ENCODE measurements around the gene AKT2. TPM values are rescaled to one million over a fixed set of nuclear protein-coding genes. Genes with fewer than 3 reads are reported as not detected.

Gene AKT2
- total RNA-seq, 1 donor from 2014 or later = 46.4 TPM

DNA sequence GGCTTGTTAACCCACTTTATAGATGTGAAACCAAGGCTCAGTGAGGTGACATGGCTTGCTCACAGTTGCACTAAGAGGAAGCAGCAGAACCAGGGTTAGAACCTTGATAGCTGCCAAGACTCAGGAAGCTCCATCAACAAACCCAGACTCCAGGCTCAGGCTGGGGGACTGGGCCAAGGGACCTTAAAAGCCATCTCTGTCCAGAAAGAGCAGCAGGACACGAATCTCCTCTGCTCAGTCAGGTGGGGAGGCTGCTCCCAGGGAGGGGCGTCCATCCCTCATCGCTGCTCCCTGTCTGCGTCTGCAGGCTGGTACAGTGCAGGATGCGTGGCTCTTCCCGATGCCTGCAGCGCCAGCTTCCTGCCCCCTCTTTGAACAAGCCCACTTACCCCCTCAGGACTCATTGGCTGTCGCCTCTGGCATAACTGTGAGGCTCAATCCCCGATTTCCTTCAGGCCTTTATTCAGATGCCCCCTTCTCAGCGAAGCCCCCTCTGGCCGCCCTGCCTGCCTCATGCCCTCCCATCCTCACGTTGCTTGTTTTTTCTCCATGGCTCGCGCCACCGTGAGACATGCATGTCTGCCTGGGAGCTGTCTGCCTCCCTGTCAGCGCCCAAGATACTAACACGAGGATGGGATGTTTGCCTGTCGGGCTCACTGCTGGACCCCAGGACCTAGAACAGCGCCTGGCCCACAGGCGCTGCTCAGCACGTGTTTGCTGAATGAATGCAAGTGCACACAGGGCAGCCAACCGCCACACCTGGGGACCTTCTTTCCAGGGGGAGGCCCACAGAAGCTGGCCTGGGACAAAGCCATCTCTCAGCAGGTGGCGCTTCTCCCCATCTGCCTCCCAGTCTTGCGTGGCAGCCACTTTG, 21.5 kb downstream of the AKT2 start:
- DNase-seq (ENCODE audit: low read depth) = no peak
- TF ChIP-seq, protein P1, sequence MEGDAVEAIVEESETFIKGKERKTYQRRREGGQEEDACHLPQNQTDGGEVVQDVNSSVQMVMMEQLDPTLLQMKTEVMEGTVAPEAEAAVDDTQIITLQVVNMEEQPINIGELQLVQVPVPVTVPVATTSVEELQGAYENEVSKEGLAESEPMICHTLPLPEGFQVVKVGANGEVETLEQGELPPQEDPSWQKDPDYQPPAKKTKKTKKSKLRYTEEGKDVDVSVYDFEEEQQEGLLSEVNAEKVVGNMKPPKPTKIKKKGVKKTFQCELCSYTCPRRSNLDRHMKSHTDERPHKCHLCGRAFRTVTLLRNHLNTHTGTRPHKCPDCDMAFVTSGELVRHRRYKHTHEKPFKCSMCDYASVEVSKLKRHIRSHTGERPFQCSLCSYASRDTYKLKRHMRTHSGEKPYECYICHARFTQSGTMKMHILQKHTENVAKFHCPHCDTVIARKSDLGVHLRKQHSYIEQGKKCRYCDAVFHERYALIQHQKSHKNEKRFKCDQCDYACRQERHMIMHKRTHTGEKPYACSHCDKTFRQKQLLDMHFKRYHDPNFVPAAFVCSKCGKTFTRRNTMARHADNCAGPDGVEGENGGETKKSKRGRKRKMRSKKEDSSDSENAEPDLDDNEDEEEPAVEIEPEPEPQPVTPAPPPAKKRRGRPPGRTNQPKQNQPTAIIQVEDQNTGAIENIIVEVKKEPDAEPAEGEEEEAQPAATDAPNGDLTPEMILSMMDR (conservative IDR thresholded peaks at IDR 0.05; ENCODE audit: low read depth, low read length) = no peak
- H3K4me3 ChIP-seq (ENCODE audit: low read depth, low read length) = no peak overlapping the region

DNA sequence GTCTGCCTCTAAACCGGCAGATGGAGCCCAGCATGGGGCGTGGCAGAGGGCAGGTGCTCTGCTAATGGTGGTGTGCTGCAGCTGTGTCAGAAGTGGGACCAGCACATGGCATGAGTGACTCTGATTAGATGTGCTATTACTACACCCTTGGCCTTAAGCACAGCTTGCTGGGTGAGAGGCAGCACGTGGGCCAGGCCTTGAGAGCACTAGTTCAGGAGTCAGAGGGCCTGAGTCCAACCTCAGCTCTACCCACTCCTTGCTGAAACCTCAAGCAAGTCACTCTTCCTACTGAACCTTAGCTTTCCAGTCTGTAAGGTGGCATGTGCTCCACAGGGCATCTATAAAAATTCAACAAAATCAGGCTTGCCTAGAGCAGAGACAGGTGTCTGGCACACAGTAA, 22.7 kb downstream of the AKT2 start:
- TF ChIP-seq, protein P1 (conservative IDR thresholded peaks at IDR 0.05; ENCODE audit: low read depth, low read length) = no peak
- no peak overlapping the region for H3K4me3 ChIP-seq (ENCODE audit: low read depth, low read length)
- no peak for DNase-seq (ENCODE audit: low read depth)

DNA sequence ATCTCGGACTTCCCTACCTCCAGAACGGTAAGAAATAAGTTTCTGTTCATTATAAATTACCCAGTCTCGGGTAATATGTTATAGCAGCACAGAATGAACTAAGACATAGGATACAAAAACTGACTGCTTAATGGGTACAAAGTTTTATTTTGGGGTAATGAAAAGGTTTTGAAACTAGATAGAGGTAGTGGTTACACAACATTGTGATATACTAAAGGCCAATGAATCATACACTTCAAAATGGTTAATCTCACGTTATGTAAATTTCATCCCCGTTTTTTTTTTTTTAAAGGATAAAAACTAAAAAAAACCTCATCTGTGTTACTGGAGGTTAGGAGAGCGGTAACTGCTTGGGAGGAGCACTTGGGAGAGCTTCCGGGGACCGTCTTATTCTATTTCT, 23.5 kb downstream of the AKT2 start:
- no peak for DNase-seq (ENCODE audit: low read depth)
- TF ChIP-seq, protein P1 (conservative IDR thresholded peaks at IDR 0.05; ENCODE audit: low read depth, low read length) = no peak
- no peak overlapping the region for H3K4me3 ChIP-seq (ENCODE audit: low read depth, low read length)

DNA sequence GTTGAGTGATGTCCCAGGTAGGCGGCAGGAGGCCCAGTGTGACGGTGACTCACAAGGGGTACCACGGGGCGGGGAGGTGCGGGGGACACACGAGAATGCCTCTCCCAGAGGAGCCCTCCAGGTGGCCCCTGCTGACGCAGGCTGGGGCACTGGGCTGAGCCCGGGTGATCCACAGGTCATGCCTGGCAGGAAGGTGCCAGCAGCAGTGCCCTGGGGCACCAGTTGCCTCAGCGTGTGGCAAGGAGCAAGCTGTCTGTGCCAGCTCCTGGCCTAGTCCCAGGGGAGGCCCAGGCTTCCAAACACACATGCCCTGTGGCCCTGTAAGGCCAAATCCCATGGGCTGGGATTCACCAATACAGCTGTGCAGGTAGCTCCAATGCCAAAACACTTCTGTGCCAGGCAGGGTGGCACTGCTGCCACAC, 28.0 kb downstream of the AKT2 start:
- TF ChIP-seq, protein P1 (conservative IDR thresholded peaks at IDR 0.05; ENCODE audit: low read depth, low read length) = no peak
- H3K4me3 ChIP-seq (ENCODE audit: low read depth, low read length) = no peak overlapping the region
- no peak for DNase-seq (ENCODE audit: low read depth)

DNA sequence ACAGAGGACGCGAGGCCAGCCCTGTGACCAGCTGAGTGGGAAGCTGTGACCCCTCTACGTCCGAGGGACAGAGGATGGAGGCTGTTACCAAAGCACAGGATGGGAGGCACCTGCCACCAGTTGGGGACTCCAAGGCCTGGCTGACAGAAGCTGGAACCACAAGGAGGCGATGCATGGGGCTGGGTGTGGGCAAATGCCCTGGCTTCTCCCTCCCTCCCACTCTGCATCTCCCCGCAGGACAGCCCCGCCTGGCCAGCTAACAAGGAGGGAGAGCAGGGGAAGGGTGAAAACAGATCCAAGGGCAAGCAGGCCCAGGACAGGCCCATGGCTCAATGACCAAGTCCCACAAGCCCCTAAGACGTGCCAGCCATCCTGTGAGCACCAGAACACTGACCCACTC, 28.6 kb downstream of the AKT2 start:
- DNase-seq (ENCODE audit: low read depth) = no peak
- no peak overlapping the region for H3K4me3 ChIP-seq (ENCODE audit: low read depth, low read length)
- TF ChIP-seq, protein P1 (conservative IDR thresholded peaks at IDR 0.05; ENCODE audit: low read depth, low read length) = no peak

DNA sequence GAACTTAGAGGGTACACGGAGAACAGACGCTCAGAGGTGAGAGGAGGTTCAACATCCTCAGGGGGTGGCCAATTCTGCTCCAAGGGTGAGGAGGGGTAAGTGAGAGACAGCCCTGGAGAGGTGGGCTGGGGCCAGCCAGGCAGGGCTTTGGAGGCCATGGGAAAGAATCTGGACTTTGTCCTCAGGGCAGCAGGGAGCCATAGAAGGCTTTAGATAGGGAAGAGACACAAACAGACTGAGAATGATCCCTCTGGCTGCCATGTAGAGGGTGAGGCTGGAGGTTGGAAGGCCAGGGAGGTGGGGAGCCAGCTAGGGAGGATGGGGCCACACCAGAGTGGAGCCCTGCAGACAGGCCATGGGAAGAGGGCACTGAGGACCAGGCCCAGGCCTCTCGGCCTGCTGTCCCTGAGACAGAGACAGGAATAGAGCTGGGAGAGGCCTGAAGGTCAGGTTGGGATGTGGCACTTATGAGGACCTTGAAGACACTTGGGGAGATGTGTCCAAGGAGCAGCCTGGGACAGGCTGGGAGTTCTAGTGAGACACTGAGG, 29.5 kb downstream of the AKT2 start:
- no peak overlapping the region for H3K4me3 ChIP-seq (ENCODE audit: low read depth, low read length)
- no peak for DNase-seq (ENCODE audit: low read depth)
- TF ChIP-seq, protein P1 (conservative IDR thresholded peaks at IDR 0.05; ENCODE audit: low read depth, low read length) = no peak

All from epithelial cell of proximal tubule (primary cell).